ENCODE measurements around the gene STK38L. TPM values are rescaled to one million over a fixed set of nuclear protein-coding genes. Genes with fewer than 3 reads are reported as not detected.

STK38L gene
- total RNA-seq, 2 donors from 2014 or later: 13.7 to 14.5 TPM

DNA sequence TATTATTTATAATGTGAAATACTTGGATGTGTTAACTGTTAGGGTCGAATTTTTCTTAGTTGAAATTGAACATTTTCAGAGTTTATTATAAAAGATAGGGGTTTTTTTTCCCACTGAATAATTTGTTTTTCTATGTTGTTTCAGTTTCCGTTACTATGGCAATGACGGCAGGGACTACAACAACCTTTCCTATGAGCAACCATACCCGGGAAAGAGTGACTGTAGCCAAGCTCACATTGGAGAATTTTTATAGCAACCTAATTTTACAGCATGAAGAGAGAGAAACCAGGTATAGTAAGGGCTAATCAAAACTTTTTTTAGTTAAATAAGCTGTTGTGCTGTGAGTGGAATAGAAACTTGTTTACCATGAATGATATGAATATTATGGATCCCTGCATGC, 53.5 kb downstream of the STK38L start:
- Mint-ChIP-seq H3K27ac (no peak overlapping the region), H3K4me3 (no peak overlapping the region), H3K9me3 (no peaks in the 10 kb centered on the region), H3K4me1 (ENCODE audit: low read depth in 2 of 2) (no peaks in the 10 kb centered on the region), H3K27me3 (no peaks in the 10 kb centered on the region), H3K36me3 (peaks cover 11% of the 10 kb centered on the region)
- DNase-seq (ENCODE audit: low spot score) (no peak), ATAC-seq (no peak)

DNA sequence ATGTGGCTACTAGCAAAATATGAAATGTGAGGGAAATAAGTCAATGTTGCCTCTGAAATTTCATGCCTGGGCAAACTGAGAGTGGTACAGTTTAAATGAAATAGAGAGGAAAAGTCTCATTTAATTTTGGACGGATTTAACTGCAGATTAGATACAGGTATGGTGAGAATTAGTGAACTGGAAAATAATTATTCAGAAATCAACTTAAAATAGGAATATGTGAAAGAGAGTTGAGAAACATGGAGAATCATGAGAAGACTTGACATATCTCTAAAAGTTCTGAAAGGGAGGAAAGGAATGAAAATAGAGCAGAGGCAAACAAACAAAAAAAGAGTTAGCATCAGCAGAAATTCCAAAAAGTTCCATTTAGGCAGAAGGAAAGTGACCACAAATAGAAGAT, 55.0 kb downstream of the STK38L start:
- H3K27ac Mint-ChIP-seq: no peak overlapping the region
- no peak overlapping the region for H3K4me3 Mint-ChIP-seq
- no peaks in the 10 kb centered on the region for H3K4me1 Mint-ChIP-seq (ENCODE audit: low read depth in 2 of 2)
- H3K9me3 Mint-ChIP-seq: no peaks in the 10 kb centered on the region
- DNase-seq (ENCODE audit: low spot score): no peak
- ATAC-seq: no peak
- H3K36me3 Mint-ChIP-seq: peaks cover 16% of the 10 kb centered on the region
- no peaks in the 10 kb centered on the region for H3K27me3 Mint-ChIP-seq

- no peak for ATAC-seq
Measured at GRCh38 chr12:27300226-27300625, 56.1 kb downstream of the STK38L start.

DNA sequence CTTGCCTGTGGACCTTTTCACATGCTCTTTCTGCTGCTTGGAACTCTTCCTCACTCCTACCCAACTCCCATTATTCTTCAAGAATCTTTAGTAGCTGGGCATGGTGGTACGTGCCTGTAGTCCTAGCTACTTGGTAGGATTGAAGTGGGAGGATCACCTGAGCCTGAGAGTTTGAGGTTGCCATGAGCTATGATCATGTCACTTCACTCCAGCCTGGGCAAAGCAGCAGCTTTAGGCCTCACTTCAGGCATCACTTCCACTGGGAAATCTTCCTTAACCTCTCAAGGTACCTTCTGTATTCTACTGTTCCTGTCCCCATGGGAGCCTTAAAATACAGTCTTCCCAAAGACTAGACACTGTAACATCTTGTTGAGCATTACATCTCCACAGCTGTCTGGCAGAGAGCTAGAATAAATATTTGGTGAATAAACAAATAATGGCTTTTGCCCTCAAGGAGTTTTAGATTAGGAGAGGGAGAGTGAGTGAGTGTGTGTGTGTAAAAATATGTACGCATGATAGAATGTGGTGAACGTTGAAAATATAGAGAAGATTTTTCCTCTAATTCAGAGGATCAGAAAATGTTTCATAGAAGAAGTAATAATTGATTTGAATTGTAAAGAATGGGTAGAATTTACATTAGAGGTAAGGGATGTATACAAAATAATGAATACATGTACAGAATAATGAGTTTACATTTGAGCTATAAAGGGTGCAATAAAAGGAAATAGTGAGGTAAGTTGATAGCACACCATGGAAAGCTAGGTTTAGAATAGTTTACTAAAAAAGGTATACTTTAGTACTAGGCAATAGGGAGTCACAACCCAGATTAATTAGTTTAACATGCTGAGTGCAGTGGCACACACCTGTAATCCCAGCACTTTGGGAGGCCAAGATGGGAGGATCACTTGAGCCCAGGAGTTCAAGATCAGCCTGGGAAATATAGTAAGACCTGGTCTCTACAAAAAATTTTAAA, 59.3 kb downstream of the STK38L start:
- Mint-ChIP-seq H3K36me3 (peaks cover 16% of the 10 kb centered on the region), H3K9me3 (no peaks in the 10 kb centered on the region), H3K27me3 (no peaks in the 10 kb centered on the region), H3K4me3 (no peak overlapping the region), H3K4me1 (ENCODE audit: low read depth in 2 of 2) (no peaks in the 10 kb centered on the region), H3K27ac (no peak overlapping the region)
- ATAC-seq (no peak), DNase-seq (ENCODE audit: low spot score) (no peak)

More at GRCh38 chr12:27300226-27300625, 56.1 kb downstream of the STK38L start:
- Mint-ChIP-seq H3K4me3 (no peak overlapping the region), H3K27ac (no peak overlapping the region), H3K27me3 (no peaks in the 10 kb centered on the region), H3K9me3 (no peaks in the 10 kb centered on the region), H3K36me3 (peaks cover 16% of the 10 kb centered on the region), H3K4me1 (ENCODE audit: low read depth in 2 of 2) (no peaks in the 10 kb centered on the region)
- DNase-seq (ENCODE audit: low spot score): no peak

GRCh38 chr12:27304856-27305255, 60.8 kb downstream of the STK38L start:
- Mint-ChIP-seq H3K27me3 (no peaks in the 10 kb centered on the region), H3K9me3 (no peaks in the 10 kb centered on the region), H3K4me3 (no peak overlapping the region), H3K27ac (no peak overlapping the region), H3K36me3 (peaks cover 10% of the 10 kb centered on the region), H3K4me1 (ENCODE audit: low read depth in 2 of 2) (no peaks in the 10 kb centered on the region)
- DNase-seq (ENCODE audit: low spot score) (no peak), ATAC-seq (no peak)

DNA sequence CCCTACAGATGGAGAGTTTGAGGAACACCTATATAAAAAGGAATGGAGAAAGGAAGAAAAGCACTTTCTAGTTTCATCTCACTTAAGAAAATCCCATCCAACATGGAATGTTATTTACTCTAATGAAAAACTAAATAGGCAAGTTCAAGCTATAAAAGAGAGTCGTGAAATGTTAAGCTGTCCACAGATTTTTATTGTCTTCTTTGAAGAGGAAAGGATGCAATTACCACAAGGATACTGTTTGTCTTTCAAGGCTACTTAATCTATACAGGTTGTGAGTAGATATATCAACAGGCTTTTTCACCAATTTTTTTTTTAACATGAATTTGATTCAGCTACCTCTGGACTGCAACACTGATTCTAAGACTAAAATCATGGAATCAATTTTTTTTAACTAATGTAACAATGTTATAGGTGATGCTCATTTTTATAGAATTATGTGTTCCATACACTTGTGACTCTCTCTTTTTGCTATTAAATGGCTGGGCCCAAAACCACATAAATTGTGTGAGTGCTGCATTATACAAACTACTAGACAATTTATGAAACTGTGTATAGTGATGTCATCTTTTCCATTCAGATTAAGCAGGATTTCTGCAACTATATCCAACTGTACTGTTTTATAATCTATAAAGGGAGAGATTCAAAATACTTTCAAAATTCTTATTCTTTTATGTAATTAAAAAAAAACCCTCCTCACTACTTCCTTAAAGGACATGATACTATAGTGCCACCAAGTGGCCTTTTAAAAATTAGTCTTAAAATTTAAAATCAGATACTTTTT, 61.8 kb downstream of the STK38L start:
- H3K27me3 Mint-ChIP-seq: no peaks in the 10 kb centered on the region
- H3K4me3 Mint-ChIP-seq: no peak overlapping the region
- no peak overlapping the region for H3K27ac Mint-ChIP-seq
- H3K36me3 Mint-ChIP-seq: peaks cover 14% of the 10 kb centered on the region
- no peaks in the 10 kb centered on the region for H3K9me3 Mint-ChIP-seq
- ATAC-seq (no peak), DNase-seq (ENCODE audit: low spot score) (no peak)
- no peaks in the 10 kb centered on the region for H3K4me1 Mint-ChIP-seq (ENCODE audit: low read depth in 2 of 2)

GRCh38 chr12:27309293-27309994, 65.4 kb downstream of the STK38L start:
- no peak overlapping the region for H3K27ac Mint-ChIP-seq
- H3K27me3 Mint-ChIP-seq: no peaks in the 10 kb centered on the region
- H3K9me3 Mint-ChIP-seq: no peaks in the 10 kb centered on the region

GRCh38 chr12:27309995-27310315, 65.9 kb downstream of the STK38L start:
- Mint-ChIP-seq H3K9me3 (no peaks in the 10 kb centered on the region), H3K27ac (no peak overlapping the region), H3K27me3 (no peaks in the 10 kb centered on the region), H3K36me3 (peaks cover 10% of the 10 kb centered on the region), H3K4me3 (no peak overlapping the region), H3K4me1 (ENCODE audit: low read depth in 2 of 2) (no peaks in the 10 kb centered on the region)
- ATAC-seq (no peak), DNase-seq (ENCODE audit: low spot score) (no peak)

More at GRCh38 chr12:27309293-27309994, 65.4 kb downstream of the STK38L start:
- no peak overlapping the region for H3K4me3 Mint-ChIP-seq
- DNase-seq (ENCODE audit: low spot score) (no peak), ATAC-seq (no peak)
- H3K4me1 Mint-ChIP-seq (ENCODE audit: low read depth in 2 of 2): no peaks in the 10 kb centered on the region
- H3K36me3 Mint-ChIP-seq: peaks cover 10% of the 10 kb centered on the region

- DNase-seq (ENCODE audit: low spot score): no peak
- H3K4me3 Mint-ChIP-seq: no peak overlapping the region
- H3K9me3 Mint-ChIP-seq: no peaks in the 10 kb centered on the region
- peaks cover 5% of the 10 kb centered on the region for H3K36me3 Mint-ChIP-seq
- H3K27ac Mint-ChIP-seq: no peak overlapping the region
- H3K27me3 Mint-ChIP-seq: no peaks in the 10 kb centered on the region
- H3K4me1 Mint-ChIP-seq (ENCODE audit: low read depth in 2 of 2): no peaks in the 10 kb centered on the region
- ATAC-seq: no peak
Measured at GRCh38 chr12:27316947-27317346, 72.9 kb downstream of the STK38L start.

DNA sequence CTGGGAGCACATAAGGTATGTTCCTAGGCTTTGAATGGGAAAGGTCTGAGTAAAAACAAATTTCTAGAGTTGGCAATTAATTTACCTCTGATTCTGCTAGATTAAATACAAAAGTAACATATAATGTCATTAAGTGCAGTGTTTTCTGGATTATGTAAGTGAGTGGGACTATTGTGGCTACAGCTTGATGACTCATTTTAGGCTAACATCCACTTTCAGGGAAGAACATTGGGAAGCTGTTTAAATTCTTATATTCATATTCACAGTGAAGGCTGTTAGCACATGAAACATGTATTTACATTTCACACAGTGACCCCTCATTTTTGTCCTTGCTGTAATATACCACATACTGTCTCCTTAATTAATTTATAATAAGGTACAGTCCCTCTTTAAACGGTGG, 75.3 kb downstream of the STK38L start:
- Mint-ChIP-seq H3K4me3 (no peak overlapping the region), H3K36me3 (peaks cover 5% of the 10 kb centered on the region), H3K9me3 (no peaks in the 10 kb centered on the region), H3K4me1 (ENCODE audit: low read depth in 2 of 2) (no peaks in the 10 kb centered on the region), H3K27ac (no peak overlapping the region), H3K27me3 (no peaks in the 10 kb centered on the region)
- DNase-seq (ENCODE audit: low spot score) (no peak), ATAC-seq (no peak)

DNA sequence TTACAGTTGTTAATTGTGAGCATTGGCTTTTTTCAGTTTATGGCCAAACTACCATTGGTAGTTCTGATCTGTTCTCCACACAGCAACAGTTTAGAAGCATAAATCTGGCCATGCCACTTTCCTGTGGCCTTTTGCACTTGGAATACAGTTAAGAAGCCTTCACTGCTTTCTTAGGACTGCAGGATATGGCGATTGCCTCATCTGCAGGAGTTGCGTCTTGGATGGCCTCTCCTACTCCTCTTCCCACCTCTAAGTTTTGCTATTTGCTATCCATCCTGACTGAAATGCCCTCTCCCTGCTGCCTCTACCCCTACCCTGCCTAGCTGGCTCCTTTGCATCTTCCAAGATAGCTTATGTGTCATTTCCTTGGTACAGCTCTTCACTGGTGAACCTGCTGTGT, 75.8 kb downstream of the STK38L start:
- Mint-ChIP-seq H3K4me3 (no peak overlapping the region), H3K27ac (no peak overlapping the region), H3K4me1 (ENCODE audit: low read depth in 2 of 2) (no peaks in the 10 kb centered on the region), H3K27me3 (no peaks in the 10 kb centered on the region), H3K36me3 (peaks cover 5% of the 10 kb centered on the region), H3K9me3 (no peaks in the 10 kb centered on the region)
- no peak for DNase-seq (ENCODE audit: low spot score)
- ATAC-seq: no peak

DNA sequence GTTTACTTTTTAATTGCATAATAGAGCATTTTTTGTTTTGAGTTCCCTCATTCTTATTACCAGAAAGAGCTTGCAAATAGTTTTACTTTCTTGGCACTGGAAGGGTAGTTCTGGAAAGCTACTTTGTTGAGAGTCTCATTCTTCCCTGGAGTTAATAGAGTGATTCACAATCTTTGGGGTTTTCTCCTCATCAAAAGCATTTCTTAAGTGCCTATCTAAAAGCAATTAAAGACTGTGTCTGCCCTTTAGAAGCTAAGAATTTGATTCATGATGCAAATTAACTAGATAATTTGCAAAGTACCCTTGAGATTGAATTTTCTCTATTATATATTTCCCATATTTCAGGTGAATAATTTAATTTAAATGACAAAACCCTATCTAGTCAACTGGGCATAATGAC, 80.4 kb downstream of the STK38L start:
- Mint-ChIP-seq H3K4me1 (ENCODE audit: low read depth in 2 of 2) (no peaks in the 10 kb centered on the region), H3K4me3 (no peak overlapping the region), H3K36me3 (no peaks in the 10 kb centered on the region), H3K27me3 (no peaks in the 10 kb centered on the region), H3K27ac (no peak overlapping the region), H3K9me3 (no peaks in the 10 kb centered on the region)
- ATAC-seq (no peak), DNase-seq (ENCODE audit: low spot score) (no peak)

DNA sequence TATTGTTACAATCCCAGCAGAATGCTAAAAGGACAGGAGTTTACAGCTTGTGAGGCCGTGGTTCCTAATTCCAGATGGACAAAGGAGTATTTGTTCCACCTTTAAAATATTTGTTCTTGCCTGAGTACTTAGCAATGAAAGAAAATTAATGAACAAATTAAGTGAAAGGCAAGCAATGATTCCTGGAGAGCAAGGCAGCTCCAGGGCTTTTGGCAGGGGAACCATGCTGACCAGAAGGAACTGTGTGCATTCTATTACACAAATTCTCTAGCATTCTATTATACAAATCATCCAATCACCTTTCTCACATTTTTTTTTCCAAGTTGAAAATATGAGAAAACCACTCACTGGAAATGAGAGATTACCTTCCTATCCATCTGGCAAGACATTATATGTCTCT, 86.8 kb downstream of the STK38L start:
- peak overlapping the region; percentile 74 for H3K4me3 Mint-ChIP-seq

More for the DNA sequence above, 86.8 kb downstream of the STK38L start:
- Mint-ChIP-seq H3K4me1 (ENCODE audit: low read depth in 2 of 2) (peaks cover 38 to 41% of the 10 kb centered on the region in 2 donors), H3K27me3 (peaks cover 13 to 24% of the 10 kb centered on the region in 2 donors), H3K27ac (peak overlapping the region; percentile 77 to 96), H3K9me3 (no peaks in the 10 kb centered on the region), H3K36me3 (peaks cover 7% of the 10 kb centered on the region)
- ATAC-seq: no peak
- no peak for DNase-seq (ENCODE audit: low spot score)

All from natural killer cell treated with Interleukin-12 subunit alpha and Interleukin-12 subunit beta and Interleukin-15 and Interleukin-18, amount 100 ng/mL, for 72 hours (primary cell).